ENCODE measurements around the gene PGBD2. TPM values are rescaled to one million over a fixed set of nuclear protein-coding genes. Genes with fewer than 3 reads are reported as not detected.

Gene PGBD2
- total and polyA plus RNA-seq, 9 of the 15 experiments (the other 6 are each of a cell fraction or from before 2014, with no cell fraction given) = 11.9 to 21.8 (median 14.7) TPM

DNA sequence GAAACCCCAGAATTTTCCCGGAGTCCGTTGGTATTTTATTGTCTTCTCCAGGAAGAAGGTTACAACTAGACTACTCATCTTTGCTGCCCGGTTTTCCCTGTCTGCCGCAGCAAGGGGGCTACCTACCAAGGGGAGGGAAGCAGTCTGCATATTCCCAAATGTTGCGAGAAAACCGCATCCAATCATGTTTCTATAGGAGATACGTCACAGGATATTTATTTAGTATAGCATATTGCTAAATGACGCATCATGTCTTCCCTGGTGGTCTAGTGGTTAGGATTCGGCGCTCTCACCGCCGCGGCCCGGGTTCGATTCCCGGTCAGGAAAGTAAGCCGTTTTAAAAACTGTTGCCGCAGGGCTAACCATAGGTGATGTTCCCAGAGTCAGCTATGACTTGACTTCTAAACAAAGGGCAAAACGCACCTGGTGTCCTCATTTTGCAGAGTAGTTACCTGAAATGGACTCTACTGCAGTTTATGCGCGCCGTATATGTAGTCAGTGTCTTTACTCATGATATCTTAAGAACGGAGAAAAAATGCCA, 32.0 kb upstream of the PGBD2 start (continued):
- TF ChIP-seq U2AF1 (optimal IDR thresholded peaks at IDR 0.05; ENCODE audit: low read depth, low read length) (no peak), HMG20A (CRISPR knock-in tag; conservative IDR thresholded peaks at IDR 0.05) (no peak), KDM2B (CRISPR knock-in tag; IDR thresholded peaks at IDR 0.05) (no peak), SP2 (IDR thresholded peaks at IDR 0.05; ENCODE audit: extremely low read depth, low read depth, low read length, poor library complexity, severe bottlenecking) (no peak), ZNF551 (CRISPR knock-in tag; IDR thresholded peaks at IDR 0.05) (no peak), ARID2 (IDR thresholded peaks at IDR 0.05) (no peak), BRD9 (IDR thresholded peaks at IDR 0.05; ENCODE audit: low read depth, partially characterized antibody) (peak; percentile 98), KDM1A (IDR thresholded peaks at IDR 0.05) (peak; percentile 34 to 35; a peak in 1 of 4 replicates), SMARCA4 (IDR thresholded peaks at IDR 0.05) (no peak), POLR3A (IDR thresholded peaks at IDR 0.05; ENCODE audit: borderline replicate concordance, extremely low read depth, insufficient read depth, insufficient read length) (peak; percentile 82), TAF9B (IDR thresholded peaks at IDR 0.05; ENCODE audit: partially characterized antibody) (no peak)
- TF ChIP-seq, protein P1, sequence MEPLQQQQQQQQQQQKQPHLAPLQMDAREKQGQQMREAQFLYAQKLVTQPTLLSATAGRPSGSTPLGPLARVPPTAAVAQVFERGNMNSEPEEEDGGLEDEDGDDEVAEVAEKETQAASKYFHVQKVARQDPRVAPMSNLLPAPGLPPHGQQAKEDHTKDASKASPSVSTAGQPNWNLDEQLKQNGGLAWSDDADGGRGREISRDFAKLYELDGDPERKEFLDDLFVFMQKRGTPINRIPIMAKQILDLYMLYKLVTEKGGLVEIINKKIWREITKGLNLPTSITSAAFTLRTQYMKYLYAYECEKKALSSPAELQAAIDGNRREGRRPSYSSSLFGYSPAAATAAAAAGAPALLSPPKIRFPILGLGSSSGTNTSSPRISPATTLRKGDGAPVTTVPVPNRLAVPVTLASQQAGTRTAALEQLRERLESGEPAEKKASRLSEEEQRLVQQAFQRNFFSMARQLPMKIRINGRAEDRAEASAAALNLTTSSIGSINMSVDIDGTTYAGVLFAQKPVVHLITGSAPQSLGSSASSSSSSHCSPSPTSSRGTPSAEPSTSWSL (CRISPR knock-in tag; IDR thresholded peaks at IDR 0.05; ENCODE audit: borderline replicate concordance) = no peak
- TF ChIP-seq, protein P2, sequence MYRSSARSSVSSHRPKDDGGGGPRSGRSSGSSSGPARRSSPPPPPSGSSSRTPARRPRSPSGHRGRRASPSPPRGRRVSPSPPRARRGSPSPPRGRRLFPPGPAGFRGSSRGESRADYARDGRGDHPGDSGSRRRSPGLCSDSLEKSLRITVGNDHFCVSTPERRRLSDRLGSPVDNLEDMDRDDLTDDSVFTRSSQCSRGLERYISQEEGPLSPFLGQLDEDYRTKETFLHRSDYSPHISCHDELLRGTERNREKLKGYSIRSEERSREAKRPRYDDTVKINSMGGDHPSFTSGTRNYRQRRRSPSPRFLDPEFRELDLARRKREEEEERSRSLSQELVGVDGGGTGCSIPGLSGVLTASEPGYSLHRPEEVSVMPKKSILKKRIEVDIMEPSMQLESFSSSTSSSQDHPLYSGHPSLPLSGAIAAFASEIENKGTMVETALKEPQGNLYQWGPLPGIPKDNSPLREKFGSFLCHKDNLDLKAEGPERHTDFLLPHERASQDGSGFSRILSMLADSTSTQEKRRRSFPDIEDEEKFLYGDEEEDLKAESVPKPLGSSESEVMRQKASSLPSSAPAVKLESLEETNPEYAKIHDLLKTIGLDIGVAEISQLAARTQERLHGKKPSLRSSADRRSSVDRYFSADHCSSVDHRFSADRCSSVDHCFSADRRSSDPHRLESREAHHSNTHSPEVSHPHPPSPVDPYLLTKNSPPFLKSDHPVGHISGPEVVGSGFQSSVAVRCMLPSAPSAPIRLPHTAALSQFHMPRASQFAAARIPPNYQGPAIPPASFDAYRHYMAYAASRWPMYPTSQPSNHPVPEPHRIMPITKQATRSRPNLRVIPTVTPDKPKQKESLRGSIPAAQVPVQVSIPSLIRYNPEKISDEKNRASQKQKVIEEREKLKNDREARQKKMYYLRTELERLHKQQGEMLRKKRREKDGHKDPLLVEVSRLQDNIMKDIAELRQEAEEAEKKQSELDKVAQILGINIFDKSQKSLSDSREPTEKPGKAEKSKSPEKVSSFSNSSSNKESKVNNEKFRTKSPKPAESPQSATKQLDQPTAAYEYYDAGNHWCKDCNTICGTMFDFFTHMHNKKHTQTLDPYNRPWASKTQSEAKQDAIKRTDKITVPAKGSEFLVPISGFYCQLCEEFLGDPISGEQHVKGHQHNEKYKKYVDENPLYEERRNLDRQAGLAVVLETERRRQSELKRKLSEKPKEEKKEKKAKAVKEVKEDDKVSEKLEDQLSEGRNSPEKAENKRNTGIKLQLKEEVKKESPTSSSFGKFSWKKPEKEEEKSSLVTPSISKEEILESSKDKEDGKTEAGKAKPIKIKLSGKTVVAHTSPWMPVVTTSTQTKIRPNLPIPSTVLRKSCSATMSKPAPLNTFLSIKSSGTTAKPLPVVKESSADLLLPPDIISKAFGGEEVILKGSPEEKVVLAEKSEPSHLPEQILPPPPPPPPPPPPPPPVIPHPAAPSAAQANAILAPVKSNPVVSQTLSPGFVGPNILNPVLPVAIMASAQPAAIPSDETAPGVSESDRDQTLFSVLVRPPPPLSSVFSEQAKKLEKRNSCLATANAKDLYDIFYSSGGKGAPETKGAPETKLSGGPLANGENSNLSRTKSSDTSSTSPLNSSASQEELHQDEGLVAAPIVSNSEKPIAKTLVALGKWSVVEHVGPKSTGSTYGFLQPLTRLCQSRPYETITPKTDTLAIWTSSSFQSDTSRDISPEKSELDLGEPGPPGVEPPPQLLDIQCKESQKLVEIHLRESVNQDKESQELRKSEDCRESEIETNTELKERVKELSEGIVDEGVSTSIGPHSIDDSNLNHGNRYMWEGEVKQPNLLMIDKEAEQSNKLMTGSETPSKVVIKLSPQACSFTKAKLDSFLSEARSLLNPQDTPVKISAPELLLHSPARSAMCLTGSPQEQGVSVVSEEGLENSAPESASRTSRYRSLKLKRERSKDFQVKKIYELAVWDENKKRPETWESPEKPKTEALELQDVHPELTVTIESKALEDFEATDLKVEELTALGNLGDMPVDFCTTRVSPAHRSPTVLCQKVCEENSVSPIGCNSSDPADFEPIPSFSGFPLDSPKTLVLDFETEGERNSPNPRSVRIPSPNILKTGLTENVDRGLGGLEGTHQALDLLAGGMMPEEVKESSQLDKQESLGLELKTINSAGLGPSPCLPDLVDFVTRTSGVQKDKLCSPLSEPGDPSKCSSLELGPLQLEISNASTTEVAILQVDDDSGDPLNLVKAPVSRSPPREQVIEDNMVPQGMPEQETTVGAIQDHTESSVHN (IDR thresholded peaks at IDR 0.05; ENCODE audit: borderline replicate concordance in 1 of 2, low read depth in 1 of 2) = peak in 1 of 2 experiments; percentile 23; a peak in 1 of 4 replicates
- TF ChIP-seq, protein P3, sequence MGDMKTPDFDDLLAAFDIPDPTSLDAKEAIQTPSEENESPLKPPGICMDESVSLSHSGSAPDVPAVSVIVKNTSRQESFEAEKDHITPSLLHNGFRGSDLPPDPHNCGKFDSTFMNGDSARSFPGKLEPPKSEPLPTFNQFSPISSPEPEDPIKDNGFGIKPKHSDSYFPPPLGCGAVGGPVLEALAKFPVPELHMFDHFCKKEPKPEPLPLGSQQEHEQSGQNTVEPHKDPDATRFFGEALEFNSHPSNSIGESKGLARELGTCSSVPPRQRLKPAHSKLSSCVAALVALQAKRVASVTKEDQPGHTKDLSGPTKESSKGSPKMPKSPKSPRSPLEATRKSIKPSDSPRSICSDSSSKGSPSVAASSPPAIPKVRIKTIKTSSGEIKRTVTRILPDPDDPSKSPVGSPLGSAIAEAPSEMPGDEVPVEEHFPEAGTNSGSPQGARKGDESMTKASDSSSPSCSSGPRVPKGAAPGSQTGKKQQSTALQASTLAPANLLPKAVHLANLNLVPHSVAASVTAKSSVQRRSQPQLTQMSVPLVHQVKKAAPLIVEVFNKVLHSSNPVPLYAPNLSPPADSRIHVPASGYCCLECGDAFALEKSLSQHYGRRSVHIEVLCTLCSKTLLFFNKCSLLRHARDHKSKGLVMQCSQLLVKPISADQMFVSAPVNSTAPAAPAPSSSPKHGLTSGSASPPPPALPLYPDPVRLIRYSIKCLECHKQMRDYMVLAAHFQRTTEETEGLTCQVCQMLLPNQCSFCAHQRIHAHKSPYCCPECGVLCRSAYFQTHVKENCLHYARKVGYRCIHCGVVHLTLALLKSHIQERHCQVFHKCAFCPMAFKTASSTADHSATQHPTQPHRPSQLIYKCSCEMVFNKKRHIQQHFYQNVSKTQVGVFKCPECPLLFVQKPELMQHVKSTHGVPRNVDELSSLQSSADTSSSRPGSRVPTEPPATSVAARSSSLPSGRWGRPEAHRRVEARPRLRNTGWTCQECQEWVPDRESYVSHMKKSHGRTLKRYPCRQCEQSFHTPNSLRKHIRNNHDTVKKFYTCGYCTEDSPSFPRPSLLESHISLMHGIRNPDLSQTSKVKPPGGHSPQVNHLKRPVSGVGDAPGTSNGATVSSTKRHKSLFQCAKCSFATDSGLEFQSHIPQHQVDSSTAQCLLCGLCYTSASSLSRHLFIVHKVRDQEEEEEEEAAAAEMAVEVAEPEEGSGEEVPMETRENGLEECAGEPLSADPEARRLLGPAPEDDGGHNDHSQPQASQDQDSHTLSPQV (IDR thresholded peaks at IDR 0.05) = peak; percentile 92
